GM18499 (cell line): ENCODE data around the gene DGKD.

ENCODE experiments used
- ATAC-seq: cut with Tn5 transposase; IDR thresholded peaks from one replicate; pipeline ENCODE4 v1.9.1; 2021; ENCODE audit warnings: moderate number of reproducible peaks; ENCODE audit not compliant: insufficient read depth, unreplicated experiment

DGKD gene

DNA sequence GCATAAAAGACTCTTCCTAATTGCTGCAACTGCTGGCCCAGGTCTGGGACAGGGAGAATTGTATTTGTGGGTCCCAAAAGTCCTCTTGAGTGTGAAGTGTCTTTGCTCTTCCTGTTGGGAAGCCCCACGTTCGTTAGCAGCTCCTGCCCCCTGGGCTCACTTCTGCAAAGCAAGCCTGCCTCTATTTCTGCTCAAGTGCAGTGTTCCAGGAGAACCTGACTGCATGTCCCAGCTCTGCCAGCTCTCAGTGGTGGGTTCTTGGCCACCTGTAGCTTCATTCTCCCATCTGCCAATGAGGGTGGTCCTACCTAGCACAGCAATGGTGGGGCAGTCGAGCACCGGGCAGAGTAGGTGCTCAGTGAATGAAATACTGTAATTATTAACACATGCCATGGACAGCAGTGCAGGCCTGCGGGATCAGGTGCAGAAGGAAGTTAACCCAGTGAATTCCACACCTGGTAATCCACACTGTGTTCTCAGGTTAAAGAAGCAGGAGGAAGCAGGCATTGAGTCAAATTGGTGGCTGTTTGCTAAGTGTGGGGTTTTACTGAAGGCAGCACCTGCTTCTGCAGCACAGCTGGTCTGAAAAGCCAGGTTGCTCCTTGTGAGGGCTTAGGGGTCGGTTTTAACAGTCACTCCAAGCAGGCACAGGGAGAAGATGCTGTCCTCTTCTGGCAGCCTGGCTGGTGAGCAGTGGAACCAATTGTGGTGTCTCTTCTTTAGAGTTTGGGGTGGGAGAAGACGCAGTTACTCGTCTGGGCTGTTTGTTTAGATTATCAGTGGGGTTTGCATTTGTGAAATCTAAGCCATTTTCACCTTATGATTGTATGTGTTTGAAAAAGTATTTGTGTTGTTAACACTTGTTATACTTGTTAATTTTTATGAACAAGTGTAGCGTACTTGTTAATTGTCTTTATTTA, 54.3 kb downstream of the DGKD start:
- no peak for ATAC-seq

GRCh38 chr2:233409286-233409991, 55.1 kb downstream of the DGKD start:
- no peak for ATAC-seq

DNA sequence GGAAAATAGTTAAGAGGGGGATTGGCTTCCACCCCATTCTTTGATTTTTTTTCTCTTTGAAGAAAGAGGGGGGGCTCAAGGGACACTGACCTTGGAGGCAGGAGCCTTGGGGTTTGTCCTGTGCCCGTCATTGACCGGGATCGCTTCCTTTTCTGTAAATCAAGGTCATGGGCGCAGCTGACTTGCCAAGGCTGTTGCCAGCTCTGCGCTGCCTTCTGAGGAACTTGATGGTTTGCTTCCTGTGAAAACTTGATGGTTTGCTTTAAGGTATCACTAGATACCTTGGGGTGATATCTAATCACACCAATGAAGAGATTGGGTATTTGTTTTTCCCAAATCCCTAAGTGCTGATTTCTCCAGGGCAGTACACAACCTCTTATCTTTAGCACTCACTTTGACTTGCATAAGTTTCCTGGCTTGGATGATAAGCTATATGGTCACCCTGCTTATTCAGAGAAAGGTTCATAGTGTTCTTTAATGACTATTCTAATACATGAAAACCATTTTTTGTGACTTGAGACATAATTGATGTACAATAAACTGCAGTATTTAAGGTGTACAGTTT, 56.0 kb downstream of the DGKD start:
- ATAC-seq: no peak

DNA sequence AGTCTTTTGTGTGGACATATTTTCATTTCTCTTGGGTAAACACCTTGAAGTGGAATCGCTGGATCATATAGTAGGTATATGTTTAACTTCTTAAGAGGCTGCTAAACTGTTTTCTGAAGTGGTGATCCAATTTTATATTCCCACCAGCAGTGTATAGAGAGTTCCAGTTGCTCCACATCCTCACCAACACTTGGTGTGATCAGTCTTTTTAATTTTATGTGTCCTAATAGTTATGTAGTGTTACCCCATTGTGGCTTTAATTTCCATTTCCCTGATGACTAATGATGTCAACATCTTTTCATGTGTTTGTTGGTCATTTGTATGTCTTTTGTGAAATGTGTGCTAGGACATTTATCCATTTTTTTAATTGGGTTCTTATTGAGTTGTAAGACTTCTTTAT, 56.9 kb downstream of the DGKD start:
- no peak for ATAC-seq

- no peak for ATAC-seq
Observed at GRCh38 chr2:233412405-233412804, 58.1 kb downstream of the DGKD start.

- no peak for ATAC-seq
Observed at GRCh38 chr2:233413046-233413445, 58.8 kb downstream of the DGKD start.

- ATAC-seq: no peak
Observed at GRCh38 chr2:233413559-233414272, 59.4 kb downstream of the DGKD start.

DNA sequence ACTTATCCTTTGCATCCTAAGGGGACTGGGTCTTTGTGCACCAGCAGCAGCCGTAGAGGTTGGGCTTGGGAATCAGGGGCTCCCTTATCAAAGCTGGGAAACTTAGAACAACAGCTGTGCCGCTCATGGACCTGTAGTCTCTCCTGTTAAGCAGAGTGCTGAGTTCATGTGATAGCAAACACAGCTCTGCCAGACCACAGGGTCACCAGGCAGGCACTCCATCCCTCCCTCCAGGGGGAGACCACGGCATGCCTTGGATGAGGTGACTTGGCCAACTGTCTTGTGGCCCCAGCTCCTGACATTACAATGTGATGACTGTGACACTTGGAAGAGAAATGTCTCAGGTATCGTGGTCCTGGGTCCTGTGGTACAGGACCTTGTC, 60.0 kb downstream of the DGKD start:
- ATAC-seq: no peak

GRCh38 chr2:233414777-233415570, 60.7 kb downstream of the DGKD start:
- no peak for ATAC-seq

GRCh38 chr2:233416199-233416598, 61.9 kb downstream of the DGKD start:
- no peak for ATAC-seq

GRCh38 chr2:233416706-233417105, 62.4 kb downstream of the DGKD start:
- ATAC-seq: no peak

DNA sequence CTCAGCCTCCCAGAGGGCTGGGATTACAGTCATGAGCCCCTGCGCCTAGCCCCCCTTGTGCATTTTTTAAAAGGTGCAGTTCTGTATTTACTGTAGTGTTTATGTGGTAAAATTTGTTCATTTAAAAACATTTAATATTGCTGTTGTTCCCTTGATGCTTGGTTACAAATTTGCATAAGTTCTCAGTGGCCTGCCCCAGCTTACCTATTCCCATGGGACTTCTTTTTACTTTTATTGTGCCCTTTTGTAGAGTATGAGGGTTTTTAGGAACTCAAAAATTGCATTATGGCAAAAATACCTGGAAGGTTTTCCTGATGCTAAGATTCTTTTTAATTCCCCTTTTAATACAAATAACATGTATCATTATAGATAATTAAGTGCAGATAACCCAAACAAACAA, 63.0 kb downstream of the DGKD start:
- no peak for ATAC-seq

DNA sequence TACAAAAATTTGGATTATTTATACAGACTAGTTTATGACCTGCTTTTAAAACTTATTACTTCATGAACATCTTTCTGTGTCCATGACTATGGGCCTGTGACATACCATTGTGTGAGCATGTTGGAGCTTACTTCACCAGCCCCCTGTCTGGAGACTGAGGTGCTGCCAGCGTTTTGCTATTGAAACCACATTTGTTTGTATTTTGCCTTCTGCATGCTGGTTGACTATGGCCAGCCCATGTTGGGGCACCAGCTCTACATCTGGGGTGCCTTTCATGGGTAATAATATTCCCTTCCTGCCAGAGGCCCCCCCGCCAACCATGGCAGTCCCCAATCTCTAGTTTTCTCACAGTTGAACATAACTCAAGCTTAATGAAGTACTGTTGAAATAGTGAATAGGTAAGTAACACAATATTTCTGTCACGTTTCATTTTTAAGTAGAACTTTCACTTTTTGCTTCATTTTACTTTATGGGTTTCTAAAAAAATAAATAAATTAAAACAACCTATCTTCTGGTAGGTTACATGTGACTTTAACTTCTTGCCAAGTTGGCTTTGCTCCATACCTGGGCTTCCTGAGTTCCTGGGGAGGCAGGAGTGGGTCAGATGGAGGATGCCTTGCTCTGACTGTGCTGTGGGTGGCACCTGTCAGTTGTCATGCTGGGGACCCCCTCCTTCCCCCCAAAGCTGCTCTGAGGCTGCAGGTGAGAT, 63.9 kb downstream of the DGKD start:
- ATAC-seq: no peak

DNA sequence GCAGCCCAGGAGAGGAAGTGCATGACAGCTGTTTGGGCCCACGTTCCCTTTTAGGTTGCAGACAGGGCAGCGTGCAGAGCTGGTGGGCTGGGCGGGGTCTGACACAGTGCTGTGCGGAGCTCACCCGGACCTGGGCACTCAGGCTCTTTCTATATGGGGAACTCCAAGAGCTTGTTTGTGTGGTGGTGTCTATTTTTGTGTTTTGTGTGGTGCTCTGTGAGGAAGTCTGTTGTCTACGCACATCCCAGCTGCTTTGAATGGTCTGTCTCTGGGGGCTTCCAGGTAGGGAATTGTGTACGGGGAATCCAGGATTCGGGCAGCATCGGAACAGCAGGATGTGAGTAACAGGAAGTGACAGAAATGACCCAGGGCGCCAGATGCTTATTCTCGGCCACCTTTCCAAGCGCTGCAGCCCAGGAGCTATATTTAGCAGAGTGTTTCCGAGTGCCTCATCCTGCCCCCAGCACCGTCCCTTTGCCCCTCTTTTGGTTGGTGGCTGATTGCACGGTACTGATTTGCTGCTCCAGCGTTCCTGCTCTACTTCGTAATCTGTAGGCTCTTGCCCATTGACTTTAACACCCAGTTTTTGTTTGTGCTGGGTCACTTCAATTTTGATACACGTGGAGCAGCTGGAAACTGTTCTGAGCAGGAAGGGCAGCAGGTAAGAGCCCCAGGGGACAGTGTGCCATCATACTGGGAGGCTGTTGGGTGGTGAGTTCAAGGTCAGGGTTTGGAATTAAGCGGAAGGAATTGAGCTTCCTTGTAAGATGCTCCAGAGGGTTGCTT, 64.7 kb downstream of the DGKD start:
- ATAC-seq: no peak

- ATAC-seq: no peak
Observed at GRCh38 chr2:233419602-233420391, 65.5 kb downstream of the DGKD start.

DNA sequence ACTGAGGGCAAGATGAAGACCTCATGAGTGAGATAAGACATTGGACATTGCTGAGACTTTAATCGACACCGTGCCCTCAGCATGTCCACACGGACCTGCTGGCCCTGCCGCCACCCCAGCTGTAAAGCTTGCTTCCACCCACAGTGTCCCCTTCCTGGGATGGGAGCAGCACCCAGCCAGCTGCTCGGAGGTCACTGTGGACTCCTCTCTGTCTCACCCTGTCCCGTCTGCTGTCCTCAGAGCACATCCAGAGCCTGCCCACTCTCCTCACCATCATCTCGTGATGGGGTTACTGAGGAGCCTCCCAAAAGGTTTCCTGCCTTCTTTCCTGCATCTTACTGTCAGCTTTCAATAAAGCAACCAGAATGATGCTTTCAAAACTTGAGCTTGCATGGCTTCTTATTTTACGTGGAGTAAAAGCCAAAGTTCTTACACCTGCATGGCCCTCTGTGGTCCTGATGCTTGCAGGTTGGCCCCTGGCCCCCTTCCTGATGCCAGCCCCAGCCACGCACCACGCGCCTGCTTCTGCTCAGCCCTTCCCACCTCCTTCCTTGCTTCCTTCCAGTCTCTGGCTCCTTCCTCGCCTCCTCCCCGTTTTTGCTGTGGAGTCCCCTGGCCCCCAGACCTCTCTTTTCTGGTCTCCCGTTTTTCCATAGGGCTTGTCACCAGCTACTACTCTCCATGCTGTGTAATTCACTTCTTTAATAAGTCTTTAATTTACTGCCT, 67.0 kb downstream of the DGKD start:
- ATAC-seq: no peak

GRCh38 chr2:233422050-233422639, 67.9 kb downstream of the DGKD start:
- ATAC-seq: peak; percentile 43
